HCT116 (cell line): ENCODE measurements around the gene ADRA1B. TPM values are rescaled to one million over a fixed set of nuclear protein-coding genes. Genes with fewer than 3 reads are reported as not detected.

ENCODE experiments used
- ATAC-seq: fragments of 200-7000 bp; cut with Tn5 transposase; 2 replicates; pipeline ENCODE4 v1.9.1; 2020; ENCODE audit warnings: mild to moderate bottlenecking, moderate library complexity
- BruUV-seq: library from RNA; stranded (reverse); fragments of 400-500 nt; replicated peaks from 2 replicates; lab custom pipeline; 2021; lab: Mats Ljungman, UMichigan
- CTCF ChIA-PET: fragments of 300-600 bp; sonication (Branson Sonifier 250); formaldehyde crosslinking; loops from one replicate; lab custom pipeline; 2021; ENCODE audit warnings: antibody characterized with exemption; lab: Charles Lee
- POLR2A ChIA-PET: fragments of 300-600, 350-600 bp; sonication (Branson Sonifier 250); formaldehyde crosslinking; loops from one replicate; lab custom pipeline; 2021; ENCODE audit warnings: antibody characterized with exemption; lab: Charles Lee
- RAD21 ChIA-PET, 2 experiments: fragments of 300-600 bp; sonication (Branson Sonifier 250); formaldehyde crosslinking; loops; one replicate each; lab custom pipeline; 2023; ENCODE audit warnings: low total read pairs in 2 of 2; ENCODE audit not compliant: uncharacterized antibody in 2 of 2, unreplicated experiment in 2 of 2, low non-redundant PET in 1 of 2; lab: Charles Lee
- DNase-seq: peaks from one replicate; pipeline ENCODE4 v3.0.0-alpha.2; 2010; ENCODE audit warnings: low read depth, low spot score
- H2AFZ ChIP-seq: fragments of 200-600 bp; shearing (Covaris generic), sonication (generic); 2 replicates; pipeline ENCODE4 v1.6.1; 2017; ENCODE audit warnings: low read depth, mixed run types, mixed read lengths, antibody characterized with exemption, low read length; ENCODE audit not compliant: poor library complexity, severe bottlenecking
- H3K27ac ChIP-seq: 2 replicates; pipeline ENCODE4 v1.5.1; 2012; ENCODE audit warnings: low read depth, low read length
- H3K27me3 ChIP-seq: fragments of 200-600 bp; sonication (generic); 2 replicates; pipeline ENCODE4 v1.6.1; 2016; ENCODE audit warnings: mixed run types, low read length, mixed read lengths; ENCODE audit not compliant: insufficient read depth
- H3K36me3 ChIP-seq, 2 experiments: fragments of 200-500 bp in 1 of 2; fragments of 200-600 bp in 1 of 2; sonication (Bioruptor generic) in 1 of 2; sonication (generic) in 1 of 2; 2 replicates each; pipeline versions ENCODE4 v1.5.1 to v1.6.1; 2014 to 2016; ENCODE audit warnings: low read length in 2 of 2, inconsistent platforms in 1 of 2, mixed read lengths in 1 of 2, mixed run types in 1 of 2; ENCODE audit not compliant: insufficient read depth in 2 of 2, control insufficient read depth in 1 of 2
- H3K4me1 ChIP-seq, 2 experiments: fragments of 200-600 bp in 1 of 2; sonication (generic) in 1 of 2; 2 replicates each; pipeline versions ENCODE4 v1.5.1 to v1.6.1; 2012 to 2017; ENCODE audit warnings: low read length in 2 of 2, inconsistent platforms in 1 of 2, mild to moderate bottlenecking in 1 of 2, mixed read lengths in 1 of 2, mixed run types in 1 of 2, moderate library complexity in 1 of 2; ENCODE audit not compliant: insufficient read depth in 2 of 2, control insufficient read depth in 1 of 2
- H3K4me2 ChIP-seq: fragments of 200-600 bp; sonication (generic); 2 replicates; pipeline ENCODE4 v1.6.1; 2017; ENCODE audit warnings: mixed run types, low read length, mixed read lengths
- H3K4me3 ChIP-seq, 2 experiments: fragments of 200-600 bp in 1 of 2; sonication (generic) in 1 of 2; replicated peaks in 1 of 2; 2 replicates each; pipeline ENCODE4 v1.5.1; 2011 to 2016; ENCODE audit warnings: low read length in 2 of 2, control low read depth in 1 of 2, low read depth in 1 of 2, mild to moderate bottlenecking in 1 of 2, mixed read lengths in 1 of 2, mixed run types in 1 of 2
- H3K79me2 ChIP-seq: fragments of 200-600 bp; sonication (generic); 2 replicates; pipeline ENCODE4 v1.6.1; 2017; ENCODE audit warnings: mild to moderate bottlenecking, mixed run types, low read length, moderate library complexity, mixed read lengths; ENCODE audit not compliant: insufficient read depth
- H3K9ac ChIP-seq: fragments of 200-600 bp; sonication (generic); 2 replicates; pipeline ENCODE4 v1.6.1; 2016; ENCODE audit warnings: low read length, mixed read lengths
- H3K9me2 ChIP-seq: fragments of 200-600 bp; sonication (generic), shearing (Covaris generic); 2 replicates; pipeline ENCODE4 v1.6.1; 2017; ENCODE audit warnings: mixed run types, mild to moderate bottlenecking, moderate library complexity; ENCODE audit not compliant: insufficient read depth
- H3K9me3 ChIP-seq, 2 experiments: fragments of 200-500 bp in 1 of 2; fragments of 200-600 bp in 1 of 2; sonication (Bioruptor generic) in 1 of 2; sonication (generic) in 1 of 2; 2 replicates each; pipeline ENCODE4 v1.6.1; 2014 to 2017; ENCODE audit warnings: low read length in 2 of 2, mixed read lengths in 2 of 2, inconsistent platforms in 1 of 2, low read depth in 1 of 2, mild to moderate bottlenecking in 1 of 2, mixed run types in 1 of 2, moderate library complexity in 1 of 2; ENCODE audit not compliant: control insufficient read depth in 1 of 2, insufficient read depth in 1 of 2
- H4K20me1 ChIP-seq: fragments of 200-600 bp; sonication (generic), shearing (Covaris generic); 2 replicates; pipeline ENCODE4 v1.6.1; 2017; ENCODE audit warnings: mixed run types, mild to moderate bottlenecking, moderate library complexity; ENCODE audit not compliant: insufficient read depth
- CBX3 ChIP-seq: IDR thresholded peaks from 2 replicates; pipeline ENCODE4 v1.6.1; 2012; ENCODE audit warnings: low read depth
- CEBPB ChIP-seq: IDR thresholded peaks from 2 replicates; pipeline ENCODE4 v1.6.1; 2012; ENCODE audit warnings: low read depth
- EGR1 ChIP-seq: IDR thresholded peaks from 2 replicates; pipeline ENCODE4 v1.6.1; 2012; ENCODE audit warnings: low read depth
- ELF1 ChIP-seq: IDR thresholded peaks from 2 replicates; pipeline ENCODE4 v1.6.1; 2012; ENCODE audit warnings: low read depth, borderline replicate concordance
- EZH2phosphoT487 ChIP-seq: fragments of 200-600 bp; IDR thresholded peaks from 2 replicates; pipeline ENCODE4 v1.6.1; 2018; ENCODE audit warnings: antibody characterized with exemption, borderline replicate concordance
- JUND ChIP-seq: IDR thresholded peaks from 2 replicates; pipeline ENCODE4 v1.6.1; 2012
- POLR2A ChIP-seq: IDR thresholded peaks from 2 replicates; pipeline ENCODE4 v1.7.0; 2011; ENCODE audit warnings: borderline replicate concordance; ENCODE audit not compliant: insufficient read depth, insufficient read length; ENCODE audit errors: extremely low read depth
- POLR2AphosphoS5 ChIP-seq: IDR thresholded peaks from 2 replicates; pipeline ENCODE4 v1.6.1; 2011; ENCODE audit warnings: mild to moderate bottlenecking, low read depth, low read length, moderate library complexity
- SIN3A ChIP-seq: IDR thresholded peaks from 2 replicates; pipeline ENCODE4 v1.6.1; 2012; ENCODE audit warnings: low read depth
- SRF ChIP-seq: IDR thresholded peaks from 2 replicates; pipeline ENCODE4 v1.6.1; 2012; ENCODE audit warnings: low read depth
- YY1 ChIP-seq: IDR thresholded peaks from 2 replicates; pipeline ENCODE4 v1.6.1; 2011; ENCODE audit warnings: low read length, low read depth, moderate library complexity, mild to moderate bottlenecking; ENCODE audit not compliant: insufficient replicate concordance; ENCODE audit errors: extremely low read depth
- ZBTB33 ChIP-seq: IDR thresholded peaks from 2 replicates; pipeline ENCODE4 v1.6.1; 2011; ENCODE audit warnings: mild to moderate bottlenecking, low read length, moderate library complexity; ENCODE audit not compliant: insufficient replicate concordance; ENCODE audit errors: extremely low read depth
- ZNF274 ChIP-seq: fragments of 200-500 bp; sonication (Bioruptor generic); IDR thresholded peaks from 2 replicates; pipeline ENCODE4 v1.6.1; 2014; ENCODE audit warnings: mild to moderate bottlenecking, low read depth, low read length, inconsistent platforms
- intact Hi-C: fragments of 100-400 bp; cut with micrococcal nuclease; formaldehyde crosslinking; loops from 2 replicates; pipeline ENCODE4 v1.10.0; 2022
- total RNA-seq: library from RNA; stranded (reverse); gene quantifications from one replicate; pipeline ENCODE4 v1.2.1, GENCODE V29; 2021; ENCODE audit not compliant: unreplicated experiment
- TF ChIP-seq, protein P1 (sequence below): IDR thresholded peaks from 2 replicates; pipeline ENCODE4 v1.6.1; 2012; ENCODE audit warnings: low read depth
- TF ChIP-seq, protein P2 (sequence below): IDR thresholded peaks from 2 replicates; pipeline ENCODE4 v1.6.1; 2012

The ADRA1B gene
- total RNA-seq, 1 experiment from 2014 or later = not detected

- H3K9ac ChIP-seq = no peak overlapping the region
- TF ChIP-seq ZBTB33 (no peak), ELF1 (no peak), CBX3 (no peak), SIN3A (no peak), EZH2phosphoT487 (no peak), CEBPB (no peak), POLR2A (no peak), SRF (no peak), YY1 (no peak), ZNF274 (no peak), EGR1 (no peak), POLR2AphosphoS5 (no peak), JUND (no peak)
- TF ChIP-seq, protein P1, sequence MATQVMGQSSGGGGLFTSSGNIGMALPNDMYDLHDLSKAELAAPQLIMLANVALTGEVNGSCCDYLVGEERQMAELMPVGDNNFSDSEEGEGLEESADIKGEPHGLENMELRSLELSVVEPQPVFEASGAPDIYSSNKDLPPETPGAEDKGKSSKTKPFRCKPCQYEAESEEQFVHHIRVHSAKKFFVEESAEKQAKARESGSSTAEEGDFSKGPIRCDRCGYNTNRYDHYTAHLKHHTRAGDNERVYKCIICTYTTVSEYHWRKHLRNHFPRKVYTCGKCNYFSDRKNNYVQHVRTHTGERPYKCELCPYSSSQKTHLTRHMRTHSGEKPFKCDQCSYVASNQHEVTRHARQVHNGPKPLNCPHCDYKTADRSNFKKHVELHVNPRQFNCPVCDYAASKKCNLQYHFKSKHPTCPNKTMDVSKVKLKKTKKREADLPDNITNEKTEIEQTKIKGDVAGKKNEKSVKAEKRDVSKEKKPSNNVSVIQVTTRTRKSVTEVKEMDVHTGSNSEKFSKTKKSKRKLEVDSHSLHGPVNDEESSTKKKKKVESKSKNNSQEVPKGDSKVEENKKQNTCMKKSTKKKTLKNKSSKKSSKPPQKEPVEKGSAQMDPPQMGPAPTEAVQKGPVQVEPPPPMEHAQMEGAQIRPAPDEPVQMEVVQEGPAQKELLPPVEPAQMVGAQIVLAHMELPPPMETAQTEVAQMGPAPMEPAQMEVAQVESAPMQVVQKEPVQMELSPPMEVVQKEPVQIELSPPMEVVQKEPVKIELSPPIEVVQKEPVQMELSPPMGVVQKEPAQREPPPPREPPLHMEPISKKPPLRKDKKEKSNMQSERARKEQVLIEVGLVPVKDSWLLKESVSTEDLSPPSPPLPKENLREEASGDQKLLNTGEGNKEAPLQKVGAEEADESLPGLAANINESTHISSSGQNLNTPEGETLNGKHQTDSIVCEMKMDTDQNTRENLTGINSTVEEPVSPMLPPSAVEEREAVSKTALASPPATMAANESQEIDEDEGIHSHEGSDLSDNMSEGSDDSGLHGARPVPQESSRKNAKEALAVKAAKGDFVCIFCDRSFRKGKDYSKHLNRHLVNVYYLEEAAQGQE = no peak
- TF ChIP-seq, protein P2, sequence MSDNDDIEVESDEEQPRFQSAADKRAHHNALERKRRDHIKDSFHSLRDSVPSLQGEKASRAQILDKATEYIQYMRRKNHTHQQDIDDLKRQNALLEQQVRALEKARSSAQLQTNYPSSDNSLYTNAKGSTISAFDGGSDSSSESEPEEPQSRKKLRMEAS = no peak
- TF ChIP-seq, all 23 proteins: peak for 0
- DNase-seq (no peak), ATAC-seq (no peak)
- POLR2A ChIA-PET = no interaction called here
- H3K79me2 ChIP-seq = no peaks in the 10 kb centered on the region
- peaks cover 5 to 7% of the 10 kb centered on the region in 2 experiments; a peak in 2 of 4 replicates for H3K9me3 ChIP-seq
- no TSS peak for BruUV-seq
- H3K27ac ChIP-seq = no peak overlapping the region
- peaks cover 0 to 4% of the 10 kb centered on the region in 2 experiments; a peak in 1 of 4 replicates for H3K4me1 ChIP-seq
- no peak overlapping the region for H2AFZ ChIP-seq
- H4K20me1 ChIP-seq = no peaks in the 10 kb centered on the region
- no peaks in the 10 kb centered on the region for H3K9me2 ChIP-seq
- no peaks in the 10 kb centered on the region for H3K27me3 ChIP-seq
- H3K4me3 ChIP-seq = no peak overlapping the region
- CTCF ChIA-PET = no interaction called here
- H3K4me2 ChIP-seq = no peak overlapping the region
- RAD21 ChIA-PET = no interaction called here
- intact Hi-C loops = no loop called here
- H3K36me3 ChIP-seq = no peaks in the 10 kb centered on the region
These were observed 76.3 kb downstream of the ADRA1B start for GRCh38 chr5:159992566-159992965.
